Measurements from ENCODE around the gene CCDC78. TPM values are rescaled to one million over a fixed set of nuclear protein-coding genes. Genes with fewer than 3 reads are reported as not detected.

The CCDC78 gene
- total RNA-seq, 2 donors from 2014 or later = 0.92 to 0.95 TPM

DNA sequence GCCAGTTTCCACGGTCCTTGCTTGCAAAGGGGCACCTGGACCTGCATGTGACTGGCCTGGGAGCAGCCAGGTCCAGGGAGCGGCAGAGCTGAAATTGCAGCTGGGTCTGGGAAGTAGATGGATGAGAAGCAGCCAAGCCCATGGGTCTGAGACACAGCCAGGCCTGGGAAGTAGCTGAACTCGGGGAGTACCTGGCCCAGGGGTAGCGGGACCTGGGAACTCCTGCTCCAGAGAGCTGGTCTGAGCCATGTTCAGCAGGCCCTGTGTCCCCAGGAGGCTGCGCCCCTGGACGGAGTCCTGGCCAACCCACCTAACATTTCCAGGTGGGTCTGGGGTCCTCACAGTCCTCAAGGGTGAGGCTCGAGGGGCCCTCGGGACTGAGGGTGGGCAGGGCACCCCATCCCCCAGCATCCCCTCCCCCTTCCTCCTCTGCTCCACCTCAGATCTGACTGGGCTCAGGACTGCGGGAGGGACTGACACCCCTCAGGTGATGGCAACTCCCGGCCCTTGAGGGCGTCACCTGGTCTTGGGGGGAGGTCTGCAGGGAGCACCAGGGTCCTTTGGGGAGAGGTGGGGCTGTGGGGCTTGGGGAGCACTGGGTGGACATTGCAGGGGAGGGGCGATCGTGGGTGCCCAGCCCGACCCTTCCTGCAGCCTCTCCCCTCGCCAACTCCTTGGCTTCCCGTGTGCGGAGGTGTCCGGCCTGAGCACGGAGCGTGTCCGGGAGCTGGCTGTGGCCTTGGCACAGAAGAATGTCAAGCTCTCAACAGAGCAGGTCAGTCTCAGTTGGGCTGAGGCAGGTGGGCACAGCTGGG, 37.3 kb upstream of the CCDC78 start:
- Histone ChIP-seq H3K9me3 (no peaks in the 10 kb centered on the region), H3K4me1 (ENCODE audit: control insufficient read depth in 1 of 2, low read depth in 2 of 2) (no peaks in the 10 kb centered on the region), H3K4me3 (no peak overlapping the region), H3K27me3 (replicated peaks; ENCODE audit: insufficient read depth) (no peaks in the 10 kb centered on the region), H3K36me3 (no peaks in the 10 kb centered on the region), H3K27ac (no peak overlapping the region)
- TF ChIP-seq, protein P1, sequence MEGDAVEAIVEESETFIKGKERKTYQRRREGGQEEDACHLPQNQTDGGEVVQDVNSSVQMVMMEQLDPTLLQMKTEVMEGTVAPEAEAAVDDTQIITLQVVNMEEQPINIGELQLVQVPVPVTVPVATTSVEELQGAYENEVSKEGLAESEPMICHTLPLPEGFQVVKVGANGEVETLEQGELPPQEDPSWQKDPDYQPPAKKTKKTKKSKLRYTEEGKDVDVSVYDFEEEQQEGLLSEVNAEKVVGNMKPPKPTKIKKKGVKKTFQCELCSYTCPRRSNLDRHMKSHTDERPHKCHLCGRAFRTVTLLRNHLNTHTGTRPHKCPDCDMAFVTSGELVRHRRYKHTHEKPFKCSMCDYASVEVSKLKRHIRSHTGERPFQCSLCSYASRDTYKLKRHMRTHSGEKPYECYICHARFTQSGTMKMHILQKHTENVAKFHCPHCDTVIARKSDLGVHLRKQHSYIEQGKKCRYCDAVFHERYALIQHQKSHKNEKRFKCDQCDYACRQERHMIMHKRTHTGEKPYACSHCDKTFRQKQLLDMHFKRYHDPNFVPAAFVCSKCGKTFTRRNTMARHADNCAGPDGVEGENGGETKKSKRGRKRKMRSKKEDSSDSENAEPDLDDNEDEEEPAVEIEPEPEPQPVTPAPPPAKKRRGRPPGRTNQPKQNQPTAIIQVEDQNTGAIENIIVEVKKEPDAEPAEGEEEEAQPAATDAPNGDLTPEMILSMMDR (IDR thresholded peaks at IDR 0.05) = no peak
- ATAC-seq (ENCODE audit: insufficient number of reproducible peaks, low FRiP score, low read depth) = no peak
- no peak for DNase-seq (ENCODE audit: low spot score)

GRCh38 chr16:762595-763268, 36.5 kb upstream of the CCDC78 start:
- no peak for ATAC-seq (ENCODE audit: insufficient number of reproducible peaks, low FRiP score, low read depth)
- H3K27me3 ChIP-seq (replicated peaks; ENCODE audit: insufficient read depth) = no peaks in the 10 kb centered on the region
- DNase-seq (ENCODE audit: low spot score) = no peak
- H3K27ac ChIP-seq = no peak overlapping the region
- TF ChIP-seq, protein P1 (IDR thresholded peaks at IDR 0.05) = no peak
- no peaks in the 10 kb centered on the region for H3K4me1 ChIP-seq (ENCODE audit: control insufficient read depth in 1 of 2, low read depth in 2 of 2)
- no peaks in the 10 kb centered on the region for H3K36me3 ChIP-seq
- H3K4me3 ChIP-seq = no peak overlapping the region
- H3K9me3 ChIP-seq = no peaks in the 10 kb centered on the region

- H3K27ac ChIP-seq = no peak overlapping the region
- no peak for ATAC-seq (ENCODE audit: insufficient number of reproducible peaks, low FRiP score, low read depth)
- no peak overlapping the region for H3K4me3 ChIP-seq
- H3K36me3 ChIP-seq = no peaks in the 10 kb centered on the region
- no peaks in the 10 kb centered on the region for H3K4me1 ChIP-seq (ENCODE audit: control insufficient read depth in 1 of 2, low read depth in 2 of 2)
- H3K27me3 ChIP-seq (replicated peaks; ENCODE audit: insufficient read depth) = no peaks in the 10 kb centered on the region
- DNase-seq (ENCODE audit: low spot score) = no peak
- TF ChIP-seq, protein P1 (IDR thresholded peaks at IDR 0.05) = no peak
- H3K9me3 ChIP-seq = no peaks in the 10 kb centered on the region
Observed at GRCh38 chr16:761625-762513, 35.6 kb upstream of the CCDC78 start.

DNA sequence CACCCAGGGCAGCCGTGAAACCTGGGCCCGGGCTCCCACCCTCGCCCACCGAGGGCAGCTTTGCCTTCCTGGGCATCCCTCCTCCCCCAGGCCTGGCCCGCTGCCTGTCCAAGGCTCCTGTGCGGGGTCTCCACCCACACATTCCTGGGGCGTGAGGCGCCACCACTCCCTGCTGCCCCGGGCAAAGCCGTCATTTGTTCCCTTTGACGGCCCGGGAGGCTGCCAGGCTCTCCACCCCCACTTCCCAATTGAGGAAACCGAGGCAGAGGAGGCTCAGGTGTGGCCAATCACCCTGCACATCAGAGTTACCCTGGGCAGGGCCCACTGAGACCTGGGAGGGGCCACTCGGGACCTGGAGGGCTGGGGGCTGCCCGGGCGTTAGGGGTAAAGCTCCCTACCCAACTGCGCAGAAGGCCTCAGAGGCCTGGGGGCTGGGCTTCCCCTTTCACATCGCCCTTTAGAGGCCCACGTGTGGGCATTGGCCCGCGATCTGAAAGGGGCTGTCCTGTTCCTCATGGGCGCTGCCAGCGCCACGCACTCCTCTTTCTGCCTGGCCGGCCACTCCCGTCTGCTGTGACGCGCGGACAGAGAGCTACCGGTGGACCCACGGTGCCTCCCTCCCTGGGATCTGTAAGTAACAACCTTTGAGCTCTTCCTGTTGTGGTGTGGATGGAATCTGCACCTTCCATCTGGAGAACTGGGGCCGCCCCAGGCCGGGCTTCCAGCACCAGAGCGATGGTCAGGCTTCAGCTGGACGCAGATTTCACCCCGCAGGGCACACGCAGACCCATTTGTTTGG, 34.5 kb upstream of the CCDC78 start, which contains the start of gene MSLN:
Gene MSLN (plus strand): TSS at position 190 of the 799 bp plus-strand sequence. CDS start 1,947 bp downstream, outside the sequence.
- no peak within 1 kb of the TSS for H3K27ac ChIP-seq

More for the DNA sequence above, 34.5 kb upstream of the CCDC78 start, which contains the start of gene MSLN:
- ATAC-seq (ENCODE audit: insufficient number of reproducible peaks, low FRiP score, low read depth) (no peak), DNase-seq (ENCODE audit: low spot score) (no peak)
- Histone ChIP-seq H3K27me3 (replicated peaks; ENCODE audit: insufficient read depth) (no peaks in the 10 kb centered on the region), H3K9me3 (no peaks in the 10 kb centered on the region), H3K36me3 (no peaks in the 10 kb centered on the region), H3K4me3 (no peak within 1 kb of the TSS), H3K4me1 (ENCODE audit: control insufficient read depth in 1 of 2, low read depth in 2 of 2) (no peaks in the 10 kb centered on the region)
- TF ChIP-seq, protein P1 (IDR thresholded peaks at IDR 0.05) = no peak

Measured in thoracic aorta (tissue), 2 donors.